ENCODE data around the gene OR2F1. TPM values are rescaled to one million over a fixed set of nuclear protein-coding genes. Genes with fewer than 3 reads are reported as not detected.

The OR2F1 gene
- total RNA-seq, 1 donor from 2014 or later, result not detected

DNA sequence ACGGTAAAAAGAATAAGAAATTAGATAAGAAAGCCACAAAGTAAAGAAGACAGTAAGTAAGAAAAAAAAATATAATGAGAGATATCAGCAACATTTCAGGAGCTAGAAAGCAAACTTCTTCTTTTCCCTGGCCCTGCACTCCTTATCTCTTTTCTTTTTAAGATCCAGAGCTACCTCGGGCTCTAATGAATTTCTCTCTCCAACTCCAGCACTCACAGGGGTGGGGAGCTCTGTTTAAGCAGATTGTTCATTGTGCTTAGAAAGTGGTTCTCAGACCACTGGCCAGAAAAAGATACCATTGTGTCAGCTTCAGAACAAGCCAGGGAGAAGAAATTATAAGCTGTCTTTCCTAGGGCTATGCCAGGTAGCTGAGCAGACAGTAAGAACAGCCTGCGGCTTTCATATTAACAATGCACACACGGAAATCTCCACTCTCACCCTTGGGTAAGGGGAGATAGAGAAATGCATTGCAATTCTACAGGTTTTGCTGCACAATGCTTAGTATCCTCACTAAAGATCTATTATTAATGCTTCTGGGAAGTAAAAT, 19.3 kb downstream of the OR2F1 start:
- H3K27ac Mint-ChIP-seq (ENCODE audit: unreplicated experiment), result no peak overlapping the region
- H3K36me3 Mint-ChIP-seq (ENCODE audit: unreplicated experiment), result no peaks in the 10 kb centered on the region
- H3K4me1 Mint-ChIP-seq (ENCODE audit: unreplicated experiment), result peaks cover 7% of the 10 kb centered on the region
- TF ChIP-seq, protein P1, sequence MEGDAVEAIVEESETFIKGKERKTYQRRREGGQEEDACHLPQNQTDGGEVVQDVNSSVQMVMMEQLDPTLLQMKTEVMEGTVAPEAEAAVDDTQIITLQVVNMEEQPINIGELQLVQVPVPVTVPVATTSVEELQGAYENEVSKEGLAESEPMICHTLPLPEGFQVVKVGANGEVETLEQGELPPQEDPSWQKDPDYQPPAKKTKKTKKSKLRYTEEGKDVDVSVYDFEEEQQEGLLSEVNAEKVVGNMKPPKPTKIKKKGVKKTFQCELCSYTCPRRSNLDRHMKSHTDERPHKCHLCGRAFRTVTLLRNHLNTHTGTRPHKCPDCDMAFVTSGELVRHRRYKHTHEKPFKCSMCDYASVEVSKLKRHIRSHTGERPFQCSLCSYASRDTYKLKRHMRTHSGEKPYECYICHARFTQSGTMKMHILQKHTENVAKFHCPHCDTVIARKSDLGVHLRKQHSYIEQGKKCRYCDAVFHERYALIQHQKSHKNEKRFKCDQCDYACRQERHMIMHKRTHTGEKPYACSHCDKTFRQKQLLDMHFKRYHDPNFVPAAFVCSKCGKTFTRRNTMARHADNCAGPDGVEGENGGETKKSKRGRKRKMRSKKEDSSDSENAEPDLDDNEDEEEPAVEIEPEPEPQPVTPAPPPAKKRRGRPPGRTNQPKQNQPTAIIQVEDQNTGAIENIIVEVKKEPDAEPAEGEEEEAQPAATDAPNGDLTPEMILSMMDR (IDR thresholded peaks at IDR 0.05), result no peak
- H3K9me3 Mint-ChIP-seq (ENCODE audit: unreplicated experiment), result peaks cover 5% of the 10 kb centered on the region
- H3K4me3 Mint-ChIP-seq (ENCODE audit: unreplicated experiment), result no peak overlapping the region
- no peaks in the 10 kb centered on the region for H3K27me3 Mint-ChIP-seq (ENCODE audit: unreplicated experiment)
- DNase-seq (ENCODE audit: extremely low spot score, unreplicated experiment), result no peak

DNA sequence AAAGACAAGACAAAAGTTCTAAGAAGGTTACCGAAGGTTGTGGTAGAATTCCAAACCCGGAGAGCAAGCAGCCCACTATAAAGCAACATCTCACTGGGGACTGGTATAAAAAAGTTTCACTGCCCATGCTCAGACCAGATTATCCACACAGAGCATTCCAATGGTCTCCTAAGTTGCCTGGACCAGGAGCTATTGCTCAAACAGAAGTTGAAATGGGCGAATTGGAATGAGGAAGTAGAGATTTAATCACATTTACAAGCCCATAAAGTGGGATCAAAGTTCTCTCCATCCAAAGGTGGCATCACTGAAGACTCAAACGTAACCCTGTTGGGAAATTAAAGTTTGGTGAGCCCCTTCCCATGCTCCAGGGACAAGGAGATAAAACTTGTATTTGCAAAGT, 19.8 kb downstream of the OR2F1 start:
- Mint-ChIP-seq H3K36me3 (ENCODE audit: unreplicated experiment) (no peaks in the 10 kb centered on the region), H3K4me1 (ENCODE audit: unreplicated experiment) (peaks cover 13% of the 10 kb centered on the region), H3K9me3 (ENCODE audit: unreplicated experiment) (peaks cover 5% of the 10 kb centered on the region), H3K27ac (ENCODE audit: unreplicated experiment) (no peak overlapping the region), H3K27me3 (ENCODE audit: unreplicated experiment) (no peaks in the 10 kb centered on the region), H3K4me3 (ENCODE audit: unreplicated experiment) (no peak overlapping the region)
- TF ChIP-seq, protein P1 (IDR thresholded peaks at IDR 0.05), result no peak
- DNase-seq (ENCODE audit: extremely low spot score, unreplicated experiment), result no peak

DNA sequence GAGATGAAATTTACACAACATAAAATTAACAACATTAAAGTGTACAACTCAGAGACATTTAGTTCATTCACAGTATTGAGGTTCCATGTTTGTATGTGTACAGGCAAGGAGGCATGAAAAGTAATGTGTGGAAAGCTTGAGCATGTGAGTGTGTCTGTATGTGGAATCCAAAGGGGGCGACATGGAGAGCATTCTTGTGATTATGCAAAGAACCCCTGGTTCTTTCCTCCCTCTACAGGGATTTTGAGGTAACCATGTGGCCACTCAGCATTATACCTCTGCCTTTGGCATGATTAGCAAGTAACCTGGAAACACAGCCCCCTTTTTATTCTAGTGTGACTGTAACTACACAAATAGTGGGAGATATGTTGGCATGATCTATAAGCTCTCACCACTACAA, 21.0 kb downstream of the OR2F1 start:
- Mint-ChIP-seq H3K4me1 (ENCODE audit: unreplicated experiment) (peaks cover 22% of the 10 kb centered on the region), H3K27ac (ENCODE audit: unreplicated experiment) (no peak overlapping the region), H3K27me3 (ENCODE audit: unreplicated experiment) (no peaks in the 10 kb centered on the region), H3K9me3 (ENCODE audit: unreplicated experiment) (peaks cover 5% of the 10 kb centered on the region), H3K4me3 (ENCODE audit: unreplicated experiment) (no peak overlapping the region), H3K36me3 (ENCODE audit: unreplicated experiment) (no peaks in the 10 kb centered on the region)
- TF ChIP-seq, protein P1 (IDR thresholded peaks at IDR 0.05), result no peak
- no peak for DNase-seq (ENCODE audit: extremely low spot score, unreplicated experiment)

DNA sequence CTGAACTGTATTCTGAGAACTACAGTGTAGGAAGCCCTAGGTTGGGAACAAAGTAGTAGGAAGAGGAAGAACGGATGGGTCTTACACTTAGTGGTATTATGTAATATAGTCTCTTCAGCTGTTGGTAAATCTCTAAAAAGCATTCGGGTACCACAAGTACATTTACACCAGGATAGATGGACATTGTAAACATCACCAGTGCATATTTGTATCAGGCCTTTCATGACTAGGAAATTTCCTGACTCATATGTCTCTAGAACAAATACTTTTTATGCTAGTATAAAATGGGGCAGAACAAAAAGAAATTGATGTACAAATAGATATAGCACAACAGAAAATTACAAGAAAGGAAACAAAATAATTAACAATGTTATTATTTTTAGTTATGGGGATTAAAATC, 23.9 kb downstream of the OR2F1 start:
- Mint-ChIP-seq H3K4me3 (ENCODE audit: unreplicated experiment) (no peak overlapping the region), H3K27ac (ENCODE audit: unreplicated experiment) (no peak overlapping the region), H3K4me1 (ENCODE audit: unreplicated experiment) (peaks cover 22% of the 10 kb centered on the region), H3K9me3 (ENCODE audit: unreplicated experiment) (no peaks in the 10 kb centered on the region), H3K36me3 (ENCODE audit: unreplicated experiment) (no peaks in the 10 kb centered on the region), H3K27me3 (ENCODE audit: unreplicated experiment) (no peaks in the 10 kb centered on the region)
- no peak for DNase-seq (ENCODE audit: extremely low spot score, unreplicated experiment)
- TF ChIP-seq, protein P1 (IDR thresholded peaks at IDR 0.05), result no peak

DNA sequence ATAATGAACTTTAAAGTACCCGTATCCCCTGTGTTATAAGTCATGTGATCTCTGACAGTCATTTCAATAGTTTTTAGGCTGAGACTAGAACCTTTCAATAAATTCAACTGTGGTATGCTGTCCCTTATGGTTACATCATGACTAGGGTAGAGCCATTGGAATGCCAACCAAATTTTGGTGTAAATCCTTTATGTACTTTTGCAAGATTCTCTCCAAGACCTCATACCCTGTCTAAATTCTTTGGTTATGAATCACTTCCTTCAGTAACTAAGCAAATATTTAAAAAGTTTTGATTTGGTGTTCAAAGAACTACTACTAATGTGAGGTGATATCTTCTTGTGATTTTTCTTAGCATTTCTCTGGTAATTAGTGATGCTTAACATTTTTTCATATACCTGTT, 24.7 kb downstream of the OR2F1 start:
- Mint-ChIP-seq H3K9me3 (ENCODE audit: unreplicated experiment) (no peaks in the 10 kb centered on the region), H3K27me3 (ENCODE audit: unreplicated experiment) (no peaks in the 10 kb centered on the region), H3K4me3 (ENCODE audit: unreplicated experiment) (no peak overlapping the region), H3K36me3 (ENCODE audit: unreplicated experiment) (no peaks in the 10 kb centered on the region), H3K4me1 (ENCODE audit: unreplicated experiment) (peaks cover 22% of the 10 kb centered on the region), H3K27ac (ENCODE audit: unreplicated experiment) (peak overlapping the region; percentile 65)
- no peak for DNase-seq (ENCODE audit: extremely low spot score, unreplicated experiment)
- TF ChIP-seq, protein P1 (IDR thresholded peaks at IDR 0.05), result no peak

Measured in osteocyte (in vitro differentiated cells).